Neural progenitor cell (in vitro differentiated cells): Measurements from ENCODE around the gene H1-8. TPM values are rescaled to one million over a fixed set of nuclear protein-coding genes. Genes with fewer than 3 reads are reported as not detected.

Experiments
- DNase-seq: peaks from one replicate; pipeline ENCODE4 v3.0.0-alpha.2; 2016; ENCODE audit warnings: low spot score
- H2AFZ ChIP-seq: fragments of 200-600 bp; sonication (generic); replicated peaks from 2 replicates; pipeline ENCODE4 v1.6.1; 2016; ENCODE audit warnings: antibody characterized with exemption
- H3F3A ChIP-seq: fragments of 200-600 bp; sonication (generic); 2 replicates; pipeline ENCODE4 v1.6.1; 2016; ENCODE audit warnings: antibody characterized with exemption, low read depth
- H3K27ac ChIP-seq: fragments of 200-600 bp; sonication (generic); 2 replicates; pipeline ENCODE4 v1.5.1; 2016; ENCODE audit warnings: mild to moderate bottlenecking
- H3K27me3 ChIP-seq: fragments of 200-600 bp; sonication (generic); 2 replicates; pipeline ENCODE4 v1.6.1; 2016; ENCODE audit warnings: mild to moderate bottlenecking, moderate library complexity
- H3K36me3 ChIP-seq: fragments of 200-600 bp; sonication (generic); 2 replicates; pipeline ENCODE4 v1.5.1; 2016
- H3K4me1 ChIP-seq: fragments of 200-600 bp; sonication (generic); 2 replicates; pipeline ENCODE4 v1.6.1; 2016; ENCODE audit warnings: mixed run types
- H3K4me2 ChIP-seq: fragments of 200-600 bp; sonication (generic); 2 replicates; pipeline ENCODE4 v1.6.1; 2016
- H3K4me3 ChIP-seq: fragments of 200-600 bp; sonication (generic); 2 replicates; pipeline ENCODE4 v1.5.1; 2016
- H3K79me2 ChIP-seq: fragments of 200-600 bp; sonication (generic); 2 replicates; pipeline ENCODE4 v1.6.1; 2016; ENCODE audit warnings: low read depth
- H3K9ac ChIP-seq: fragments of 200-600 bp; sonication (generic); 2 replicates; pipeline ENCODE4 v1.6.1; 2016
- H3K9me3 ChIP-seq: fragments of 200-600 bp; sonication (generic); 2 replicates; pipeline ENCODE4 v1.5.1; 2016; ENCODE audit warnings: low read depth
- H4K20me1 ChIP-seq: fragments of 200-600 bp; sonication (generic); 2 replicates; pipeline ENCODE4 v1.6.1; 2016; ENCODE audit warnings: low read depth
- H3K27ac Mint-ChIP-seq: 3 replicates; pipeline ENCODE4 v1.8.0; 2021; ENCODE audit warnings: mixed read lengths
- H3K27me3 Mint-ChIP-seq: 2 replicates; pipeline ENCODE4 v1.8.0; 2022; ENCODE audit warnings: low read depth, mild to moderate bottlenecking, inconsistent platforms, moderate library complexity, mixed read lengths; ENCODE audit not compliant: insufficient read depth
- H3K36me3 Mint-ChIP-seq: 3 replicates; pipeline ENCODE4 v1.8.0; 2021; ENCODE audit warnings: mixed read lengths
- H3K4me1 Mint-ChIP-seq: 3 replicates; pipeline ENCODE4 v1.8.0; 2021; ENCODE audit warnings: mixed read lengths
- H3K4me3 Mint-ChIP-seq: 3 replicates; pipeline ENCODE4 v1.8.0; 2021; ENCODE audit warnings: mild to moderate bottlenecking, moderate library complexity, mixed read lengths
- H3K9me3 Mint-ChIP-seq: 3 replicates; pipeline ENCODE4 v1.8.0; 2020; ENCODE audit warnings: mixed read lengths
- CTCF ChIP-seq: fragments of 200-600 bp; sonication (generic); IDR thresholded peaks from 2 replicates; pipeline ENCODE4 v1.5.1; 2017; ENCODE audit warnings: antibody characterized with exemption, mild to moderate bottlenecking
- EZH2 ChIP-seq: fragments of 200-600 bp; sonication (generic); IDR thresholded peaks from 2 replicates; pipeline ENCODE4 v1.6.1; 2017; ENCODE audit warnings: antibody characterized with exemption, mild to moderate bottlenecking, moderate library complexity
- EZH2phosphoT487 ChIP-seq: fragments of 200-600 bp; sonication (generic); IDR thresholded peaks from 2 replicates; pipeline ENCODE4 v1.6.1; 2017; ENCODE audit warnings: antibody characterized with exemption
- total RNA-seq: library from RNA; depleted of rRNA; stranded (reverse); fragments of >200 nt; gene quantifications from 2 replicates; pipeline ENCODE4 v1.2.3, GENCODE V29; 2015; ENCODE audit warnings: low replicate concordance

The H1-8 gene
- total RNA-seq, 1 donor from 2014 or later, result not detected

DNA sequence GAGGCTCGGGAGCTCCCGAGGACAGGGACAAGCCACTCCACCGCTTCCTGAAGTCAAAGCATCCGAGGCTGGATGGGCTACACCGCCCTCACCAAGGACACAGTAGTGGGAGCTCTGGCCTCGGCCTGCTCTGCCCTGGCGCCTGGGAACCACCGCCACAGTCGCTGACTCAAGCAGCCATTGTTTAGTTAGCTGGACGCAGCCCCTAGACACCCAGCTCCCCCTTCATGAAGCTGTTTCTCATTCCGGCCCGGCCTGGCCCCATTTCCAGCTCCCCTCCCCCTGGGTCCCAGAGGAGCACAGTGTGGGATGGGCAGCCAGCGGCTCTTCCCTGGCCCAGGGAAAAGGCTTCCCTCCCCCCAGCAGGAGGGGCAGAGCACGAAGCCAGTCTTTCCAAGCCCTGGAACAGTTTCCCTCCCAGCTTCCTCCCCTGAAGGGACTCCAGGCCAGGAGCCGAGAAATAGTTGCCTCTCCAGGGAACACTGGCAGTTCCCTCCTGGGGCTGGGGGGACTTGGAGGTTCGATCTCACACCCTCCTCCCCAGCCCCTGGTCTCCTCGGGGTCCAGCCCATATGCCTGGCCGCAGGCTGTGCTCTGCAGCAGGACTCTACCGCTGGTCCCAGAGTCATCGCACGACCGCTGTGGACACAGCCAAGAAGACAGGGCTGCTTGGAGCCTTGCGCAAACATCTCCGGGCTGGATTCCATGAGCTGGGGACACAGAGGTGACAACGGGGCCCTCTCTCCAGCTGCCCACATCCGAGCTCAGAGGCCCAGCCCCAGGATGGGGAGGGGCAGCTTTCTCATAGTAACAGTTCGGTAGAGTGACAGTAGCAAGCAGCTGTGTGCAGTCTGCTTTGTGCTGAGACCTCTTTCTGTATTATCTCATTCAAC, 53.5 kb downstream of the H1-8 start:
- peaks cover 11% of the 10 kb centered on the region for H3K27me3 Mint-ChIP-seq
- H3K27ac Mint-ChIP-seq, result peak overlapping the region; percentile 85
- peak; percentile 65 for DNase-seq
- Histone ChIP-seq H3K9me3 (no peaks in the 10 kb centered on the region), H3K4me3 (no peak overlapping the region), H4K20me1 (peaks cover 6% of the 10 kb centered on the region), H3K4me1 (peaks cover 58% of the 10 kb centered on the region), H3K9ac (no peak overlapping the region), H3K79me2 (no peaks in the 10 kb centered on the region), H3K36me3 (no peaks in the 10 kb centered on the region), H3K27me3 (no peaks in the 10 kb centered on the region), H3K4me2 (peak overlapping the region; percentile 32), H3F3A (peaks cover 63% of the 10 kb centered on the region), H2AFZ (peak overlapping the region; percentile 40), H3K27ac (peak overlapping the region; percentile 46)
- peak overlapping the region; percentile 21 for H3K4me3 Mint-ChIP-seq
- no peaks in the 10 kb centered on the region for H3K9me3 Mint-ChIP-seq
- no peaks in the 10 kb centered on the region for H3K36me3 Mint-ChIP-seq
- TF ChIP-seq CTCF, result no peak
- TF ChIP-seq EZH2phosphoT487, result no peak
- H3K4me1 Mint-ChIP-seq, result peaks cover 81% of the 10 kb centered on the region

DNA sequence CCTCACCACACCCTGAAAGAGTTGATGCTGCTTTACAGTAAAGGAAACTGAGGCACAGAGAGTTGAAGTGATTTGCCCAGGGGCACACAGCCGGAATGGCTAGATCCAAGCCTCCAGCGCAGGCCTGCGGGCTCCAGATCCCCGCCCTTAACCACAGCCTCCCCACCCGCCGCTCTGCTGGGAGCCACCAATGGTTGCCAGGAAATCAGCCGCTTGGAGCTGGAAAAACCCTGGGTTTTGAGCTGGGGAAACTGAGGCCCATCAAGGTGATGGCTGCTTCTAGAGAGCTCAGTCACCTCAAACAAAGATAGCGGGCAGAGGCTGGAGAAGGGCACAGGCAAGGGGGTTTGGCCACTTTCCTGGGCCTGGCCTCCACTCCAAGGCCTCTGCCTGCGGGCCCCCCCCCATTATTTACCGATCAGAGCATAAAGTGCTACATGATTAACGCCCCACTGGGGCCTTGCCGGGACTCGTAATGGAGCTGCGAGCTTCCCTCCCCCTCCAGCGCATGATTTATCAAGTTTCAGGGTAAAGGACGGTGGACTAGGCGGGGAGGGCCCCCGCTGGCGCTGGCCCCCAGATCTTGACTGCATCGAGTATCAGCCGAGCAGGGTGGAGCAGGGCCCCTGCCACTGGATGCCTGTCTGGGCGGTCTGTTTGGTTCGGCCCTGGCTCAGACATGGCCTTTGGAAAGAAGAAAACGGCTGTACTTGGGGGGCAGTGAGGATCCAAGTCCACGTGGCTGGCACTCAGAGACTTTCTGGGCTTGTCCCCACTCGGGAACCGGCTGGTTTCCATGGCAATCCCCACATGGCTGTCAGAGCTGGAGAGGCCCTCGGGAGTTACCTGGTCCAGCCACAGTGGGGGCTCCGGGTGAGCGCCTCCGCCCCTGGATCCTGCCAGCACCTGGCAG, 54.4 kb downstream of the H1-8 start:
- Histone ChIP-seq H3K4me1 (peaks cover 54% of the 10 kb centered on the region), H3K36me3 (no peaks in the 10 kb centered on the region), H3F3A (peaks cover 62% of the 10 kb centered on the region), H2AFZ (no peak overlapping the region), H3K9ac (no peak overlapping the region), H3K4me3 (no peak overlapping the region), H3K79me2 (no peaks in the 10 kb centered on the region), H3K27ac (no peak overlapping the region), H3K9me3 (no peaks in the 10 kb centered on the region), H3K4me2 (no peak overlapping the region), H3K27me3 (no peaks in the 10 kb centered on the region), H4K20me1 (peaks cover 8% of the 10 kb centered on the region)
- Mint-ChIP-seq H3K9me3 (no peaks in the 10 kb centered on the region), H3K27me3 (peaks cover 11% of the 10 kb centered on the region), H3K4me1 (peaks cover 79% of the 10 kb centered on the region), H3K4me3 (no peak overlapping the region), H3K36me3 (no peaks in the 10 kb centered on the region), H3K27ac (no peak overlapping the region)
- DNase-seq, result no peak
- TF ChIP-seq CTCF (no peak), EZH2phosphoT487 (no peak), EZH2 (no peak)

- Histone ChIP-seq H4K20me1 (peaks cover 14% of the 10 kb centered on the region), H3K9me3 (no peaks in the 10 kb centered on the region), H3K4me1 (peaks cover 54% of the 10 kb centered on the region), H3K36me3 (no peaks in the 10 kb centered on the region), H3K9ac (no peak overlapping the region), H3K79me2 (no peaks in the 10 kb centered on the region), H3K27me3 (no peaks in the 10 kb centered on the region), H3K4me2 (no peak overlapping the region), H3K4me3 (no peak overlapping the region), H3F3A (peaks cover 60% of the 10 kb centered on the region), H3K27ac (no peak overlapping the region), H2AFZ (no peak overlapping the region)
- Mint-ChIP-seq H3K4me1 (peaks cover 80% of the 10 kb centered on the region), H3K36me3 (no peaks in the 10 kb centered on the region), H3K4me3 (no peak overlapping the region), H3K9me3 (no peaks in the 10 kb centered on the region), H3K27me3 (peaks cover 13% of the 10 kb centered on the region), H3K27ac (peak overlapping the region; percentile 84)
- DNase-seq, result peak; percentile 53
- TF ChIP-seq EZH2phosphoT487 (no peak), EZH2 (no peak), CTCF (no peak)
Measured at GRCh38 chr3:129598000-129598381, 55.0 kb downstream of the H1-8 start.
